Activated T-cell treated with anti-CD3 and anti-CD28 coated beads, Interleukin-2, amount 50 U/mL, for 48 hours (primary cell): Measurements from ENCODE around the gene SCT.
A peak's percentile ranks its signal among the peaks of the same experiment; 100 is the strongest.

Experiments
- DNase-seq, 2 experiments: peaks; one replicate each; pipeline ENCODE4 v3.0.0-alpha.2; 2020

Gene SCT

DNA sequence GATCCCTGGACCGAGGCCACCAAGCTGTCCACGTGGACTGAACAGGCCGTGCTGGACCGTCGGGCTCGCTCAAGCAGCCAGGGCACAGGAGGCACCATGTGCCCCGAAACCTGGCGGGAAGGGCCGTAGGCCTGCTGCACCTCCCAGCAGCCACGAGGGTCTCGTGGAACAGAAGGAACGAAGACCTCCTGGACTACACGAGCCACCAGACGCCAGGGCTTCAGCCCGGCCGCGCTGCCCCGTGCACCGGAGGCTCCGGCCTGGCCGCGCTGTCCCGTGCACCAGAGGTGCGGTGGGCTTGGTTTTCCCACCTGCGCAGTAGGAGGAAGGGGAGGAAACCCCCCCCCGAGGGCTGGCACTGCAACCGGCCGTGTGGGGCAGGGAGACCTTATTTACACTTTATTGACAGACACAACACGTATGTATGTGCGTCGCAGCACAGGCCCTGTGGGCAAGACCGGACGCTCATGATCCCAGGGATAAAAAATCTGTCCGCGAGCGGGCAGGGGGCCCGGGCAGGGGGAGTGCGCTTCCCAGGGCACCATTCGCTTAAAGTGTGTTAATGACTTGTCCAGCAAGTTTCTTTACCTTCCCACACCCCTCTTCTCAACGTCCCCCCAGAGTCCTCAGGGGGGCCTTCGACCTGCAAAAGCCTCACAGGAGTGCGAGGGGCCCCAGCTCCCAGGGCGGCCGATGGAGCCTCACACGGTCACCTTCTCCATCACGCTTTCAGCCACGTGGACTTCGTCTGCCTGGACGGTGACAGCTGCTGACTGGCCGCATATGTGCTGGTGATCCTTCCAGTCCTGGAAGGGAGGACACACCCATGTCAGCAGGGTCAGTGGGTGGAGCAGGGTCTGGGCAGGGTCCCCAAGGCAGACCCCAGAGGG is 17.1 kb upstream of the SCT start:
- no peak for DNase-seq

DNA sequence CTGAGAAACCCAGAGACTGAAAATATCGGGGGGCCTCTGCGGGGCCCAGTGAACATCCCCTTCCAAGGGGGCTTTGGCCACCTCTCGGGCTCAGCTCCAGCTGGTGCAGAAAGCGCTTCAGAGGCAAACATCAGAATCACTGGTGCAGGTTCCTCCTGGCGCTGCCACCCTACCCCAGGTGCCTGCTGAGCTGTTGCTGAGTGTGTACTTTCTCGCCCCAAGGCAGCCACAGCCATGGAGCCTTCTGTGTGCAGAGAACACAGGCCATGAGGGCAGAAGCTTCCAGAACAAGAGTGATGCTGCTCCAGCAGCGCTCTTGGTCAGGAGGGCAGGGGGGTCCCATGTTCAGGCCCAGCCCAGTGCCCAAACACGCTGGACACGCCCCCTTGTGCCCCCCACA is 16.4 kb upstream of the SCT start:
- no peak for DNase-seq

DNA sequence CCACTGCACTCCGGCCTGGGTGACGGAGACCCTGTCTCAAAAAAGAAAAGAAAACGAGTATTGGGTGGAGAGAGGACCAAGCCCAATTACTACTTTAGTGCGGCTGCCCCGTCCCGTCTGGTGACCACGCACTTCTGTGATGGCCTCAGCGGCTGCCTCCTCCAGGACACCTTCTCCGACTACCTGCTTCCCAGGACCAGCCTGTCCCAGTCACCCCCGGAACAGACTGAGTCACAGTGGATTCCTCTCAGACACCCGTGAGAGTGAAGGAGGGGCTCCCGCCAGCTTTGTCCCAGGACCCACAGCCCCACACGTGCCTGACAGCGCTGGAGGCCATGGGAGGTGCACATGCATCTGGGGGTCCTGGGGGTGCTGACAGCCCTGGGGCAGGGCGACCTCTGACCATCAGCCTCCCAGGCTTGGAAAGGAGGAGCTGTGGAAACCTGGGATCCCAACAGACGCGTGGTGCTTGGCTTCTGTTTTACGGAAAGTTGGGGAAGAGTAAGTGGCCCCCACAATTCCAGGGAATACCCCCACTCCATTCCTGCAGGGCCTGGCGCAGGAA is 14.9 kb upstream of the SCT start:
- peak in 1 of 2 experiments; percentile 21 for DNase-seq

DNA sequence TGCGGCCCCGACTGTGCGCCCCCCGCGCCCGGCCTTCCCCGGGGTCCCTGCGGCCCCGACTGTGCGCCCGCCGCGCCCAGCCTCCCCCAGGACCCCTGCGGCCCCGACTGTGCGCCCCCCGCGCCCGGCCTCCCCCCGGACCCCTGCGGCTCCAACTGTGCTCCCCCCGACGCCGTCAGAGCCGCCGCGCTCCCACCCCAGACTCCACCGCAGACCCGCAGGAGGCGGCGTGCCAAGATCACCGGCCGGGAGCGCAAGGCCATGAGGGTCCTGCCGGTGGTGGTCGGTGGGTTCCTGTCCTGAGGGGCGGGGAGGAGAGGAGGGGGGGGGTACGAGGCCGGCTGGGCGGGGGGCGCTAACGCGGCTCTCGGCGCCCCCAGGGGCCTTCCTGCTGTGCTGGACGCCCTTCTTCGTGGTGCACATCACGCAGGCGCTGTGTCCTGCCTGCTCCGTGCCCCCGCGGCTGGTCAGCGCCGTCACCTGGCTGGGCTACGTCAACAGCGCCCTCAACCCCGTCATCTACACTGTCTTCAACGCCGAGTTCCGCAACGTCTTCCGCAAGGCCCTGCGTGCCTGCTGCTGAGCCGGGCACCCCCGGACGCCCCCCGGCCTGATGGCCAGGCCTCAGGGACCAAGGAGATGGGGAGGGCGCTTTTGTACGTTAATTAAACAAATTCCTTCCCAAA is 13.2 kb upstream of the SCT start:
- DNase-seq: peak in 1 of 2 experiments; percentile 32

DNA sequence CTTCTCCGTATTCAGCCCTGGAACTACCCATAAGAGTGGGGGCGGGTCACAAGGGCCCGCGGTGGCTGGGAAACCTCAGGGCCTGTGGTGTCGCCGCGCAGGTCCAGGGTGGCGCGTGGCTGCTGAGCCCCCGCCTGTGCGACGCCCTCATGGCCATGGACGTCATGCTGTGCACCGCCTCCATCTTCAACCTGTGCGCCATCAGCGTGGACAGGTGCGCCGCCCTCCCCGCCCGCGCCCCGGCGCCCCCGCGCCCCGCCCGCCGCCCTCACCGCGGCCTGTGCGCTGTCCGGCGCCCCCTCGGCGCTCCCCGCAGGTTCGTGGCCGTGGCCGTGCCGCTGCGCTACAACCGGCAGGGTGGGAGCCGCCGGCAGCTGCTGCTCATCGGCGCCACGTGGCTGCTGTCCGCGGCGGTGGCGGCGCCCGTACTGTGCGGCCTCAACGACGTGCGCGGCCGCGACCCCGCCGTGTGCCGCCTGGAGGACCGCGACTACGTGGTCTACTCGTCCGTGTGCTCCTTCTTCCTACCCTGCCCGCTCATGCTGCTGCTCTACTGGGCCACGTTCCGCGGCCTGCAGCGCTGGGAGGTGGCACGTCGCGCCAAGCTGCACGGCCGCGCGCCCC is 12.5 kb upstream of the SCT start:
- peak in 1 of 2 experiments; percentile 37 for DNase-seq

DNA sequence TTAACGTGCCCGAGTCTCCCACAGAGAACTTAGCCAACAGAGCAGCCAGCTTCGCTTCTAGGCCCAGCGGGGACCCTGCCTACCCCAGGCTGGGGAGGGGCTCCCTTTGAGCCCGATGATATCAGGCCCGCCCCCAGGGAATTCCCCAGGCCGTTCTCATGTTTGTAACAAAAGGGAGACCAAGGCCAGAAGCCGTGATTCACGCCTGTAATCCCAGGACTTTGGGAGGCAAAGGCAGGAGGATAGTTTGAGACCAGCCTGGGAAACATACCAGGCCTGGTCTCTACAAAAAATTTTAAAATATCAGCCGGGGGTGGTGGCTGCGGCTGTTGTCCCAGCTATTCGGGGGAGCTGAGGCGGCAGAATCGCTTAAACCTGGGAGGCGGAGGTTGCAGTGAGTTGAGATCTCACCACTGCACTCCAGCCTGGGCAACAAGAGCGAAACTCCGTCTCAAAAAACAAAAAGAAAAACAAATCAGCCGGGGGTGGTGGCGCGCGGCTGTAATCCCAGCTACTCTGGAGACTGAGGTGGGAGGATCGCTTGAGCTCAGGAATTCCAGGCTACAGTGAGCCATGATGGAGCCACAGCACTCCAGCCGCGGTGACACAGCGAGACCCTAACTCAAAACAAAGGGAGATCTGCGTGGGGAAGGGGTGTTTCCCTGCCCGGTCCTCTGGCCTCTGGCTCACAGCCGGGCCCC is 11.8 kb upstream of the SCT start:
- DNase-seq: no peak

DNA sequence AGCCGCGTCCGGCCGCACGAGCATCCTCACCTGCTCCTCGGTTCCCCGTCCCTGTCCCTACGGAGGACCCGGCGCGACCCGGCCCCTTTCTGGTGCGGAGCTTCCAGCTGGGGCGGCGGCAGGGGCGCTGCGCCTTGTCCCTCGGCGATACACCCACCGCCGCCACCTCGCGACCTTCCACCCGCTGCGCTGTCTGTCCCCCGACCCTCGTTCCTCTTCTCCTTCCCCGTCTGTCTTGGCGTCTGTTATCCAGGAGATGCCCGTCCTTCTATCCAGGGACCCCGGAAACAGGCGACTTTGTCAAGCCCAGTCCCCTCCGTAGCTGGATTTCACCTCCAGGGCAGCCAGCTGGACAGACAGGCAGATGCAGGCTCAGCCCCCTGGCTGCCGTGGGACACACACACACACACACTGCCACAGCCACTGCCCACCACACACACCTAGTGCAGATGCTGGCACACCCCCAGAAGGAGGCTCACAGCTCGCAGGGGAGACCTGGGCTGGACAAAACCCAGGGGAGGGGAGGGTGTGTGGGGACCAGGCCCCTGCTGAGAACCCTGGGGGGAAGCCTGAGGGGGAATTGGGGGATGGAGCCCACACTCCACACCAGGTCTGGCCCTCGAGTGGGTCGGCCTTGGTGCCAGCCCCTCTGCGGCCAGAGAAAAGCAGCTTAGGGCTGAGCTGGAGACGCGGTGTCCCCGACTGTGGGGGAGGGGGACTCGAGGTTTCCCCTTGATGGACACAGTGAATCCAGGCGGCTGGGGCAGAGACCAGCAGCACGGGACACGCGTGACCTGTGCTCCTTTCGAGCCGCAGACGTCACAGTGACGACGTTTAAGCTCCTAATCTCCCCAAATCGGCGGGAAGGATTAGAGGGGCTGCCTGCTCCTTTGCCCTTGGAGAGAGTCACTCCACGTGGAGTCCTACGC is 10.9 kb upstream of the SCT start:
- peak in 1 of 2 experiments; percentile 32 for DNase-seq

DNA sequence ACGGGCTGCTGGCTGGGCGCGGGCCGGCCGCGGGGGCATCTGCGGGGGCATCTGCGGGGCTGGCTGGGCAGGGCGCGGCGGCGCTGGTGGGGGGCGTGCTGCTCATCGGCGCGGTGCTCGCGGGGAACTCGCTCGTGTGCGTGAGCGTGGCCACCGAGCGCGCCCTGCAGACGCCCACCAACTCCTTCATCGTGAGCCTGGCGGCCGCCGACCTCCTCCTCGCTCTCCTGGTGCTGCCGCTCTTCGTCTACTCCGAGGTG is 10.3 kb upstream of the SCT start:
- DNase-seq: no peak

DNA sequence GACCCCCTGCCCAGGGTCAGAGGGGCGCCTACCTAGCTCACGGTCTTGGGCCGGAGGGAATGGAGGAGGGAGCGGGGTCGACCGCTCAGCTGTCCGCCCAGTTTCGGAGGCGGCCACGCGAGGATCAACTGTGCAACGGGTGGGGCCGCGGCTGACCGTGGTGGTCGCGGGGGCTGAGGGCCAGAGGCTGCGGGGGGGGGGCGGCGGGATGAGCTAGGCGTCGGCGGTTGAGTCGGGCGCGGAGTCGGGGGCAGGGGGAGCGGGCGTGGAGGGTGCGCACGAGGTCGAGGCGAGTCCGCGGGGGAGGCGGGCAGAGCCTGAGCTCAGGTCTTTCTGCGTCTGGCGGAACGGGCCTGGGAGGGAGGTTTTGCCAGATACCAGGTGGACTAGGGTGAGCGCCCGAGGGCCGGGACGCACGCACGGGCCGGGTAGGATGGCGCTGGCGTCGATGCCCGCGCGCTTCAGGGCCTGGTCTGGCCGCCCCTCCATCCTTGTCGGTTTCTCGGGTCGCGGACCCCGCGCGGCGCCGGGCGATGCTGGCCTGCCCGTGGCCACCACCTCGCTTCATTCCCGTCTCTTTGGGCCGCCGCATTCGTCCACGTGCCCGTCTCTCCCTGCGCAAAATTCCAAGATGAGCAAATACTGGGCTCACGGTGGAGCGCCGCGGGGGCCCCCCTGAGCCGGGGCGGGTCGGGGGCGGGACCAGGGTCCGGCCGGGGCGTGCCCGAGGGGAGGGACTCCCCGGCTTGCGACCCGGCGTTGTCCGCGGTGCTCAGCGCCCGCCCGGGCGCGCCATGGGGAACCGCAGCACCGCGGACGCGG is 9.7 kb upstream of the SCT start, which contains the start of gene DRD4:
Gene DRD4, plus strand, starts transcription at position 759 of the 822 bp plus-strand sequence. Its CDS starts 36 bp downstream, at position 795.
- DNase-seq: peak in 1 of 2 experiments; percentile 20

DNA sequence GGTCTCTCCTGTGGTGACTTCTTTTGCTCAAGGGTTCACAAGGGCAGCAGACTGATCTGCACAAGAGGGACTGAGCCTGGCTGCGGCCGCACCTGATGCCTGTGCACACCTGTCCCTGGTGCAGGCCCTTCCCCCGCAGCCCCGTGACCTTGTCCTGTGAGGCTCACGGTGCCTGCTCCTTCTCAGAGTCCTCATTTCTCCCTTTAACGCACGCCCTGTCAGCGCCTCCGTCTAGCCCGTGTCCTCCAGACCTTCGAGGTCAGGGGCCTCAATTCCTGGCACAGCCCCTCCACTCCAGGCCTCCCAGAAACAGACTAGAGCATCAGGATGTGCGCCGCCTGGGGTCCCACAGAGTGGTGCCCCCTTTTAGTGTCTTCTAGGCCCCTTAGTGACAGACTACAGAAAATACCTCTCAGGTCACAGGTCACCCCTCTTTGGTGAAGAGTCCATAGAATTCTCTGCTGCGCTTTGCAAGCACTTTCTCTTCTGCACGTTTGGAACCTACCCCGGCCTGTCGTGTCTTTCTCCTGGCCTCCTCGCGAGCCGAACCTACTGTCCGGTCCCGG is 9.0 kb upstream of the SCT start:
- no peak for DNase-seq

DNA sequence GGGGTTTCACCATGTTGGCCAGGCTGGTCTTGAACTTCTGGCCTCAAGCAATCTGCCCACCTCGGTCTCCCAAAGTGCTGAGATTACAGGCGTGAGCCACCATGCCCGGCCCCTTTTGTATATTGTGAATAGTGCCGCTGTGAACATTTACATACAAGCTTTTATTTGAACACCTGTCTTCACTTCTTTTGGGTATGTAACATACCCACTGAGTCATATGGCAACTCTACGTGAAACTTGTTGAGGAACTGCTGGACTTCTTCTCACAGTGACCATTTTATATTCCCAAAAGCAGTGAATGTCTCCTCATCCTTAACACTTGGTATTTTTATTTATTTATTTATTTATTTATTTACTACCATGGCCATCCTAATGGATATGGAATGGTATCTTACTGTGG is 3.9 kb upstream of the SCT start:
- DNase-seq: no peak

DNA sequence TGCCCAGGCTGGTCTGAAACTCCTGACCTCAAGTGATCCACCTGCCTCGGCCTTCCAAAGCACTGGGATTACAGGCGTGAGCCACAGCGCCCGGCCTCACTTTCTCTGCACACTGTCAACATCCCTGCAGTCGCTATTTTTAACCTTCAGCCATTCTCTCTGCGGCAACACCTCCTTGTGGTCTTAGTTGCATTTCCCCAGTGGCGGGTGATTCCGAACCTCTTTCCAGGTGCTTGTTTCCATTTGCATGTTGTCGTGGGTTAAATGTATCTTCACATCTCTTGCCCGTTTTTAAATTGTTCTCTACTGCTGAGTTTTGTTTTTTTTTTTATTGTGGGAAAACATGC is 2.2 kb upstream of the SCT start:
- peak in 1 of 2 experiments; percentile 35 for DNase-seq

DNA sequence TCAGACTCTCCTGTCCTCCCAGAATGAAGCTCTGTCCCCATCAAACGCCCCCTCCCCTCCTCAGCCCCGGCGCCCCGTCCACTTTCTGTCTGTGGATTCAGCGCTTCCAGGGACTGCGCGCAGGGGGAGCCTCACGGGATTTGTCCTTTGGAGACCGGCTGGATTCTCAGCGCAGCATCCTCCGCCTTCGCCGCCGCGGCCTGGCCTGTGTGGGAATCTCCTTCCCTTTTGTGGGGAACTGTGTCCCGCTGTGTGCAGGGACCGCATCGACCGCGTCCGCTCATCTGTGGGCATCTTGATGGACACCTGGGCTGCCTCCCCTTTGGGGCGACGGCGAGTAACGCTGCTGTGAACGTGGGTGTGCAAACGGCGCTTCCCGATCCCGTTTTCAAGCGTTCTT is 1.1 kb upstream of the SCT start:
- DNase-seq: peak in 1 of 2 experiments; percentile 22

DNA sequence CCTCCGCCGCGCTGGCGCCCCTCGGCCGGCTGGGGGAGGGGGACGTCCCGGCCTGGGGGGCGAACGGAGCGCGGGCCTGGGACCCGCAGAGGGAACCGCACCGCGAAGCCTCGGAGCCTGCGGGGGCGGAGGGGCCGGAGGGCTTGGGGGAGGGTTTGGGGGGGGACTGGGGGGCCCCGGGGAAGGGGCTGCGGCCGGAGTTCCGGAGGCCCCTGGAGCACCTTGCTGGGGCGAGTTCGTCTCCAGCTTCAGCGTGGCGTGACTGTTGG is 261 bp upstream of the SCT start:
- DNase-seq: no peak

DNA sequence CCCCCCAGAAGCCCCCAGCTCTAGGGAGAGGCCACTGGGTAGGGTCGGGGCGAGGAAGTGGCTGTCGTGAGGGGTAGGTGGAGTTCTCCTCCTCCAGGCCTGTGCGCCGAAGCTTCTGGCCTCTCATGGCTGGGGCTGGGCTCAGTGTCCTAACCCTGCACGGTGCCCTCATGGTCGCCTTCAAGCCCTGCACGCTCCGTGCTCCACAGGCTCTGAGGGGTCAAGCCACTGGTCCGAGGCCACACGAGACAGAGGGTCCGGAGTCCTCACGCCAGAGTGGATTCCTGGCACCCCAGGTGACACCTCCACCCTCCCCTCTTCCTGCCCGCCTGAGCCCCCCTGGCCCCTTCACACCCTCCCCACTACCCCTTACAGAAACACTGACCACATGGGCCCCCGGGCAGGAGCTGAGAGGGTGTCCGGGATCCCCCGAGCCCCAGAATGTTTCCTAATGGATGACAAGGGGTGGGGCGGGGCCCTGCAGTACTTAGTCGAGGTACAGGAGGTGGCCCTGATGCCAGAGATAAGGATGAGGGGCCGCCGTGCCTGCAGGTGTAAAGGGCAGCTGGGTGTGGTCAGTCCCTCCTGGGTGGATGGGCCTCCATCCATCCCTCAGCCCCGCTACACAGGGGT is 1.2 kb downstream of the SCT start:
- peak in 1 of 2 experiments; percentile 27 for DNase-seq

DNA sequence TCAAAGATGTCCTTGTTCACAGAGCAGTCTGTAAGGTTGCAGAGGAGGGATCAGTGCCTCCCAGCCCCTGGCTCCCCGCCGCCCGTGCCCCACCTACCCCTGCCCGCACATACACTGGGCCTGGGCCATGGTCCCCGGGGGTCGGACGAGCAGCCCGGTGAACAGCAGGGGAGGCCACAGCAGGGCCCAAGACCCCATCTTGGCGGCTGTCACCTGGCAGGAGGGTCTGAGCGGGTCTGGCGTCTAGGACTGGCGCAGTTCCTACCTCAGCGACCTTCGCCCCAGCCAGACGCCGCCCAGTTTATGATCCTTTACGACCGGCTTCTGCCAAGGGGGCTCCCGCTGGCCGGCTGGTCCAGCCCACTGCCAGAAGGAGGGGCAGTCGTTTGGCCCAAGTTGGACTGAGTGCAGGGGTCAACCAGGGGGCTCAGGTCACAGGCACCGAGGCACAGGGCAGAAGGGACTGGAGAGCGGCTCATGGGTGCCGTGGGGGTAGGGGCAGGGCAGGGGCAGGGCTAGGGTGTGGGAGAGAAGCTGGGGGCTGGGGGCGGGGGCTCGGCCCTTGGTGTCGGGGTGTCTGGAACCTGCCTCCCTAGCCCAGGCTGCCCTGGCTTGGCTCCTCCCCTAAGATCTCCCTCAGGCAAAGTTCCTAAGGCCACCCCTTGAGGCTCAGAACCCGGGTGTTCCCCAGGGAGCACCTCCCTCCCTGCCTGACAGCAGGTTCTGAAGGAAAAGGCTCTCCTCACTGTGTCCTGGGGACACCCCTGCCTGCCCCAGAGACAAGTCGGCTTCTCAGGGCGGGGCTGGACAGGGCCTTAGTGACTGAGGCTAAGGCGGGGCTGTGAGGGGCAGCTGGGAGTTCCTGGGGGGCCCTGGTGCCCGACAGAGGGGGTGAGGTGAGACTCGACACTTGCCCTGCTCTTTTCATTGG is 2.0 kb downstream of the SCT start, which contains the start of gene CDHR5:
Gene CDHR5, minus strand, starts transcription at position 251 of the 931 bp plus-strand sequence. Its CDS starts 53 bp downstream, at position 198.
- peak in 1 of 2 experiments; percentile 31 for DNase-seq

DNA sequence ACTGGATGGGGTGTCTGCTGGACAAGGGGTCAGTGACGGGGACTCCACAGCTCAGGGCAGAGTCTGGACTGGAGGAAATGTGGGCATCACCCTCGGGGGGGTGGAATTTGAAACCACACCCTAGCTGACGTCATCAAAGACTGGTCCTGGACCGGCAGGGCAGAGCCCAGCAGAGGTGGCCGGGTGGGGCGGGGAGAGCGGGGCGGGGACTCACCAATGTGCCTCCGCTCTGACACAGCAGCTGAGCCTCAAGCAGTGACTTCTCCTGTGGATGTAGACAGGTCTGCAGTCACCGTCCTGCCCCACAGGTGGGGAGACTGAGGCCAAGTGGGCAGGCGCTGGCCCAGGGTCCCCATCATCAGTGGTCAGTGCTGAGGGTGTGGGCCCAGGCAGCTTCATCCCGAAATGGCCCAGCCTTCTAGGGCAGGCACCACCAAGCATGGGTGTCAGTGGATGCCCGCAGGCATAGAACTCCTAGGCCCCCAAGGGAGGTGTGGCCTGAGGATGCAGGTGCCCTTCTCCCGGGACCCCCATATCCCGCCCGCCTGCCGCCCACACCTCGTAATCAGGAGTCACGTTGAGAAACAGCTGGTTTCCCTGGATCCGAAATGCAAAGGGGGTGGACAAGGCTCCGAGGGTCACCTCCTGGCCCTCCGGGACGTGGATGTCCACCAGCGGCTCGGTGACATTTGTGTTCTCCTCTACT is 2.8 kb downstream of the SCT start:
- peak in 1 of 2 experiments; percentile 28 for DNase-seq

DNA sequence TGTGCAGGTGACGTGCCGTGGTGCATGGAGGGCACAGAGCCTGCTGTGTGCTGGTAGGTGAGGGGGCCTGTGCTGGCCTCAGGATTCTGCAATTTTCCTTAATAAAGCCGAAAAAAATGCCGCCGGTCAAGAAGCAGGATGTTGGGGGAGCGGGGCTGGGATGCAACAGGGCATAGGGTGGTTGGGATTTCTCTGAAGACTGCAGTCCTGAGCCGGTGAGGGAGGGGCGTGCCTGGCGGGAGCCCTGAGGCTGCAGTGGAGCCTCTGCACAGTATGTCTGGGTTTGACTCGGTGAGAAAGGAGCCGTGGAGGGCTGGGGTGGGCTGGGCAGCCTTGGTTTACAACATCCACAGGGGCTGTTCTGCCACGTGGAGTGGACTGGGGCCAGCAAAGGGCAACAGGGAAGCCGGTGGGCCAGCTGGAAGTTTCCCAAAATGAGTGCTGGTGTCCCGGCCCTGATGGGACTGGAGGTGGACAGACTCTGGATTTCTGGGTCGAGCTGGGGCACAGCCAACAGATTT is 3.6 kb downstream of the SCT start:
- no peak for DNase-seq
